Tibial nerve (tissue), 4 donors: ENCODE measurements around the gene CDKN2A.
A peak's percentile ranks its signal among the peaks of the same experiment; 100 is the strongest.

ENCODE experiments used
- EP300 ChIP-seq, 2 donors: sonication (generic); formaldehyde crosslinking; IDR thresholded peaks; one replicate each; pipeline ENCODE4 v1.6.1; 2017; ENCODE audit warnings: antibody characterized with exemption in 2 of 2, mild to moderate bottlenecking in 1 of 2
- TF ChIP-seq, protein P1 (sequence below), 5 experiments: fragments of 200-600 bp in 3 of 5; fragments of 450-650 bp in 2 of 5; sonication (generic) in 3 of 5; IDR thresholded peaks; one replicate each; pipeline ENCODE4 v1.5.1; 2016 to 2019; ENCODE audit warnings: antibody characterized with exemption in 5 of 5, mild to moderate bottlenecking in 3 of 5, moderate library complexity in 2 of 5

DNA sequence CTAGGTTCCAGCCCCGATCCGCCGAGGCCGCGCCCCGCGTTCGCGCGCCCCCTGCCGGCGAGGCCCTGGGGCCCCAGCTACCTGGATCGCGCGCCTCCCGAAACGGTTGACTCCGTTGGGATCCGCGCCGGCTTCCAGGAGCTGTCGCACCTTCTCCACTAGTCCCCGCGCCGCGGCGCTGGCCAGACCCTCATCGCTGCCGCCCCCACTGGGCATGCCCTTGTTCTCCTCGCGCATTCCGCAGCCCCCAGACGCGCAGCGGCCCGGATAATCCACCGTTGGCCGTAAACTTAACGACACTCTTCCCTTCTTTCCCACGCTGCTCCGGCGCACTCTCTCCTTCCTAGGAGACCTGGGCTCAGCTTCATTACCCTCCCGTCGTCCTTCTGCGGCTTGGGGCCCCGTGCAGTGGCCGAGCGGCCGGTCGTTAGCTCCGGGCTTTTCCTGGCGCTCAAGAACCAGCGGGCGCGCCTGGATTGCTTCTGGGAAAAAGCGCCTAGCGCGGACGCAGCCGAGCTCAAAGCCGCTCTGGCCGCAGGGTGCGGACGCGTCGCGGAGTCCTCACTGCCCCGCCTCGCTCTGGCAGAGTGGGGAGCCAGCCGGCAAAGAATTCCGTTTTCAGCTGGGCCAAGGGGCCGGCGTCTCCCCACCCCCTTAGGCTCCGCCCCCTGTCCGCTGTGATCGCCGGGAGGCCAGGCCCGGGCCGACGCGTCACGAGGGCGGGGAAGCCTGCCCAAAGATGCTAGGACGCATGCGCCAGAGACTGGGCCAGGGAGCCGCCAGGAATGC, 14.7 kb upstream of the CDKN2A start, which contains the start of gene CDKN2B:
- TF ChIP-seq, protein P1, sequence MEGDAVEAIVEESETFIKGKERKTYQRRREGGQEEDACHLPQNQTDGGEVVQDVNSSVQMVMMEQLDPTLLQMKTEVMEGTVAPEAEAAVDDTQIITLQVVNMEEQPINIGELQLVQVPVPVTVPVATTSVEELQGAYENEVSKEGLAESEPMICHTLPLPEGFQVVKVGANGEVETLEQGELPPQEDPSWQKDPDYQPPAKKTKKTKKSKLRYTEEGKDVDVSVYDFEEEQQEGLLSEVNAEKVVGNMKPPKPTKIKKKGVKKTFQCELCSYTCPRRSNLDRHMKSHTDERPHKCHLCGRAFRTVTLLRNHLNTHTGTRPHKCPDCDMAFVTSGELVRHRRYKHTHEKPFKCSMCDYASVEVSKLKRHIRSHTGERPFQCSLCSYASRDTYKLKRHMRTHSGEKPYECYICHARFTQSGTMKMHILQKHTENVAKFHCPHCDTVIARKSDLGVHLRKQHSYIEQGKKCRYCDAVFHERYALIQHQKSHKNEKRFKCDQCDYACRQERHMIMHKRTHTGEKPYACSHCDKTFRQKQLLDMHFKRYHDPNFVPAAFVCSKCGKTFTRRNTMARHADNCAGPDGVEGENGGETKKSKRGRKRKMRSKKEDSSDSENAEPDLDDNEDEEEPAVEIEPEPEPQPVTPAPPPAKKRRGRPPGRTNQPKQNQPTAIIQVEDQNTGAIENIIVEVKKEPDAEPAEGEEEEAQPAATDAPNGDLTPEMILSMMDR (IDR thresholded peaks at IDR 0.05), result peak; percentile 86 to 94 (median 90)
- TF ChIP-seq EP300 (IDR thresholded peaks at IDR 0.05), result peak; percentile 41 to 87
